ENCODE results near the gene FBXL20. TPM values are rescaled to one million over a fixed set of nuclear protein-coding genes. Genes with fewer than 3 reads are reported as not detected.

FBXL20 gene
- total RNA-seq, 1 donor from 2014 or later, result 18.3 TPM

DNA sequence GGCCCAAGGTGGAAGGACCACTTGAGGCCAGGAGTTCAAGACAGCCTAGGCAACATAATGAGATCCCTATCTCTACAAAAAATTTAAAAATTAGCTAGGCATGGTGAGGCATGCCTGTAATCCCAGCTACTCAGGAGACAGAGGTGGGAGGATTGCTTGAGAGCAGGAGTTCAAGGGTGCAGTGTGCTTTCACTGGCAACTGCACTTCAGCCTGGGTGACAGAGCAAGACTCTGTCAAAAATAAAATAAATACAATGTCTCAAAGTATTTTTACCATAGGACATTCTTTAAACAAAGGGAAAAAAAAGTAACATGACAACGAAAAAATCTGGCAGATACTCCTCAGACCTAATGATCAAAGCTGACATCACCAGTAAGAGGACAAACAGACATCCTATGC lies 72.6 kb downstream of the FBXL20 start:
- H3K27me3 ChIP-seq (ENCODE audit: insufficient read depth, low read length), result no peaks in the 10 kb centered on the region
- no peak overlapping the region for H3K4me2 ChIP-seq (ENCODE audit: low read length)
- no peaks in the 10 kb centered on the region for H3K4me1 ChIP-seq (ENCODE audit: insufficient read depth, low read length)
- H3K4me3 ChIP-seq (ENCODE audit: insufficient read depth, low read depth, low read length), result no peak overlapping the region
- no peak overlapping the region for H3K9ac ChIP-seq (ENCODE audit: low read length)
- no peak for TF ChIP-seq EZH2 (IDR thresholded peaks at IDR 0.05; ENCODE audit: insufficient read depth, low read length)
- TF ChIP-seq, protein P1, sequence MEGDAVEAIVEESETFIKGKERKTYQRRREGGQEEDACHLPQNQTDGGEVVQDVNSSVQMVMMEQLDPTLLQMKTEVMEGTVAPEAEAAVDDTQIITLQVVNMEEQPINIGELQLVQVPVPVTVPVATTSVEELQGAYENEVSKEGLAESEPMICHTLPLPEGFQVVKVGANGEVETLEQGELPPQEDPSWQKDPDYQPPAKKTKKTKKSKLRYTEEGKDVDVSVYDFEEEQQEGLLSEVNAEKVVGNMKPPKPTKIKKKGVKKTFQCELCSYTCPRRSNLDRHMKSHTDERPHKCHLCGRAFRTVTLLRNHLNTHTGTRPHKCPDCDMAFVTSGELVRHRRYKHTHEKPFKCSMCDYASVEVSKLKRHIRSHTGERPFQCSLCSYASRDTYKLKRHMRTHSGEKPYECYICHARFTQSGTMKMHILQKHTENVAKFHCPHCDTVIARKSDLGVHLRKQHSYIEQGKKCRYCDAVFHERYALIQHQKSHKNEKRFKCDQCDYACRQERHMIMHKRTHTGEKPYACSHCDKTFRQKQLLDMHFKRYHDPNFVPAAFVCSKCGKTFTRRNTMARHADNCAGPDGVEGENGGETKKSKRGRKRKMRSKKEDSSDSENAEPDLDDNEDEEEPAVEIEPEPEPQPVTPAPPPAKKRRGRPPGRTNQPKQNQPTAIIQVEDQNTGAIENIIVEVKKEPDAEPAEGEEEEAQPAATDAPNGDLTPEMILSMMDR (IDR thresholded peaks at IDR 0.05; ENCODE audit: insufficient read depth, low read depth, low read length), result no peak
- no peak overlapping the region for H3K27ac ChIP-seq (ENCODE audit: low read depth, low read length)
- H4K20me1 ChIP-seq (ENCODE audit: insufficient read depth, low read length), result no peaks in the 10 kb centered on the region
- no peaks in the 10 kb centered on the region for H3K27me3 Mint-ChIP-seq (ENCODE audit: low read depth, unreplicated experiment)
- no peaks in the 10 kb centered on the region for H3K9me3 Mint-ChIP-seq (ENCODE audit: unreplicated experiment)
- no peak for FAIRE-seq
- no peak overlapping the region for H3K27ac Mint-ChIP-seq (ENCODE audit: unreplicated experiment)
- H3K4me1 Mint-ChIP-seq (ENCODE audit: low read depth, unreplicated experiment), result peaks cover 4% of the 10 kb centered on the region
- no peak for DNase-seq (ENCODE audit: low read depth)
- no peak overlapping the region for H2AFZ ChIP-seq (ENCODE audit: low read depth, low read length)
- H3K9me3 ChIP-seq (ENCODE audit: insufficient read depth, low read depth, low read length), result no peaks in the 10 kb centered on the region
- H3K79me2 ChIP-seq (ENCODE audit: insufficient read depth, low read length), result no peaks in the 10 kb centered on the region
- peaks cover 10% of the 10 kb centered on the region for H3K36me3 Mint-ChIP-seq (ENCODE audit: low read depth, unreplicated experiment)
- no peaks in the 10 kb centered on the region for H3K36me3 ChIP-seq (ENCODE audit: insufficient read depth, low read length)
- H3K4me3 Mint-ChIP-seq (ENCODE audit: unreplicated experiment), result no peak overlapping the region

DNA sequence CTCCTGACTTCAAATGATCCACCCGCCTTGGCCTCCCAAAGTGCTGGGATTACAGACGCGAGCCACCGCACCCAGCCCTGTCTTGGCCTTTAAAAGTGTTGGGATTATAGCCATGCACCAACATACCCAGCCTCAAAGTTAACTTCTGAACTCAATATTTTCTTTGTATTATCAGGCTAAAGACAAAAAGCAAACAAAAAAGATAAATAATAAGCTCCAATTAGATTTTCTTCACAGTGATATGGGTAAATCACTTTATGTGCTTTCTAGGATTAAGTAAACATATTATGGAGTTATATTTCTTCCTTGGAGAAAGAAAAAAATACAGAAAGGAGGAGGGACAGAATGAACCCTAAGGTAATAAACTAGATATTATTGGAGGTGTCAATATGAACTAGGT lies 74.3 kb downstream of the FBXL20 start:
- FAIRE-seq (no peak), DNase-seq (ENCODE audit: low read depth) (no peak)
- H3K36me3 Mint-ChIP-seq (ENCODE audit: low read depth, unreplicated experiment), result peaks cover 6% of the 10 kb centered on the region
- no peaks in the 10 kb centered on the region for H3K9me3 ChIP-seq (ENCODE audit: insufficient read depth, low read depth, low read length)
- H3K4me2 ChIP-seq (ENCODE audit: low read length), result no peak overlapping the region
- H3K27ac Mint-ChIP-seq (ENCODE audit: unreplicated experiment), result no peak overlapping the region
- no peaks in the 10 kb centered on the region for H3K79me2 ChIP-seq (ENCODE audit: insufficient read depth, low read length)
- no peaks in the 10 kb centered on the region for H4K20me1 ChIP-seq (ENCODE audit: insufficient read depth, low read length)
- no peaks in the 10 kb centered on the region for H3K9me3 Mint-ChIP-seq (ENCODE audit: unreplicated experiment)
- H2AFZ ChIP-seq (ENCODE audit: low read depth, low read length), result no peak overlapping the region
- H3K36me3 ChIP-seq (ENCODE audit: insufficient read depth, low read length), result no peaks in the 10 kb centered on the region
- H3K27me3 ChIP-seq (ENCODE audit: insufficient read depth, low read length), result no peaks in the 10 kb centered on the region
- H3K4me1 Mint-ChIP-seq (ENCODE audit: low read depth, unreplicated experiment), result peaks cover 4% of the 10 kb centered on the region
- no peaks in the 10 kb centered on the region for H3K27me3 Mint-ChIP-seq (ENCODE audit: low read depth, unreplicated experiment)
- no peak overlapping the region for H3K27ac ChIP-seq (ENCODE audit: low read depth, low read length)
- H3K9ac ChIP-seq (ENCODE audit: low read length), result no peak overlapping the region
- H3K4me3 ChIP-seq (ENCODE audit: insufficient read depth, low read depth, low read length), result no peak overlapping the region
- H3K4me3 Mint-ChIP-seq (ENCODE audit: unreplicated experiment), result no peak overlapping the region
- H3K4me1 ChIP-seq (ENCODE audit: insufficient read depth, low read length), result no peaks in the 10 kb centered on the region
- TF ChIP-seq EZH2 (IDR thresholded peaks at IDR 0.05; ENCODE audit: insufficient read depth, low read length), result no peak
- TF ChIP-seq, protein P1 (IDR thresholded peaks at IDR 0.05; ENCODE audit: insufficient read depth, low read depth, low read length), result no peak

DNA sequence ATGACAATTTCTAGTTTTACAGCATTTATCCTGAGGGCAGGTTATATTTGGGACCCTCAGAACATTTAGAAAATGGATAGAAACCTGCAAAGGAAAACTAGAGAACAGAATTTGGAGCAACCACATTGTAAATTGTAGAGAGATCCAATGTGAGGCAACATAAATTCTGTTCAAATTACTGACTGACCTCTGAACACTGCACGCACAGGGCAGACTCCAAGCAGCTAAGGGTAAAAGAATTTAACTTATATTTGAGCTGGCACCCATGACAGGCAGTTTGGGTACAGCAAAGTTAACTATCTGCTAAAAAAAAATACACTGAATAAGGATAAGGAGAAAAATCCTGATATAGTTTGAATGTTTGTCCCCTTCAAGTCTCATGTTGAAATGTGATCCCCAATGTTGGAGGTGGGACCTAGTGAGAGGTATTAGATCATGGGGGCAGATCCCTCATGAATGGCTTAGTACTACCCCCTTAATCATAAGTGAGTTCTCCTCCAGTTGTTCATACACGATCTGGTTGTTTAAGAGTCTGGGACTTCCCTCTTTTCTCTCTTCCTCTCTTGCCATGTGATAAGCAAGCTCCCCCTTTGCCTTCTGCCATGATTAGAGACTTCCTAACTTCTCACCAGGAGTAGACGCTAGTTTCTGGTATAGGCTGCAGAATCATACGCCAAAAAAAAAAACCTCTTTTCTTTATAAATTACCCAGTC lies 75.7 kb downstream of the FBXL20 start:
- TF ChIP-seq EZH2 (IDR thresholded peaks at IDR 0.05; ENCODE audit: insufficient read depth, low read length), result no peak
- TF ChIP-seq, protein P1 (IDR thresholded peaks at IDR 0.05; ENCODE audit: insufficient read depth, low read depth, low read length), result no peak
- Mint-ChIP-seq H3K36me3 (ENCODE audit: low read depth, unreplicated experiment) (peaks cover 6% of the 10 kb centered on the region), H3K4me1 (ENCODE audit: low read depth, unreplicated experiment) (peaks cover 4% of the 10 kb centered on the region), H3K27ac (ENCODE audit: unreplicated experiment) (no peak overlapping the region), H3K9me3 (ENCODE audit: unreplicated experiment) (no peaks in the 10 kb centered on the region), H3K27me3 (ENCODE audit: low read depth, unreplicated experiment) (no peaks in the 10 kb centered on the region), H3K4me3 (ENCODE audit: unreplicated experiment) (no peak overlapping the region)
- Histone ChIP-seq H3K27ac (ENCODE audit: low read depth, low read length) (no peak overlapping the region), H3K4me2 (ENCODE audit: low read length) (no peak overlapping the region), H2AFZ (ENCODE audit: low read depth, low read length) (no peak overlapping the region), H3K4me1 (ENCODE audit: insufficient read depth, low read length) (no peaks in the 10 kb centered on the region), H3K79me2 (ENCODE audit: insufficient read depth, low read length) (no peaks in the 10 kb centered on the region), H3K9me3 (ENCODE audit: insufficient read depth, low read depth, low read length) (no peaks in the 10 kb centered on the region), H3K4me3 (ENCODE audit: insufficient read depth, low read depth, low read length) (no peak overlapping the region), H3K9ac (ENCODE audit: low read length) (no peak overlapping the region), H3K36me3 (ENCODE audit: insufficient read depth, low read length) (no peaks in the 10 kb centered on the region), H3K27me3 (ENCODE audit: insufficient read depth, low read length) (no peaks in the 10 kb centered on the region), H4K20me1 (ENCODE audit: insufficient read depth, low read length) (no peaks in the 10 kb centered on the region)
- DNase-seq (ENCODE audit: low read depth), result no peak
- no peak for FAIRE-seq

Measured in astrocyte (in vitro differentiated cells and primary cell).